Spinal cord (tissue), 10 donors: ENCODE data around the gene SMIM35. TPM values are rescaled to one million over a fixed set of nuclear protein-coding genes. Genes with fewer than 3 reads are reported as not detected.
A peak's percentile ranks its signal among the peaks of the same experiment; 100 is the strongest.

Source experiments
- DNase-seq, 6 donors: peaks; one replicate each; pipeline versions ENCODE4 v3.0.0 to v3.0.0-alpha.2; 2013 to 2015; ENCODE audit warnings: low spot score in 6 of 6, low read depth in 4 of 6
- H3K27ac ChIP-seq: one replicate; pipeline ENCODE4 v1.5.1; 2013; ENCODE audit warnings: low read depth, low read length, control low read depth
- H3K27me3 ChIP-seq: one replicate; pipeline ENCODE4 v1.6.1; 2013; ENCODE audit warnings: low read length; ENCODE audit not compliant: control insufficient read depth, insufficient read depth
- H3K36me3 ChIP-seq: one replicate; pipeline ENCODE4 v1.6.1; 2013; ENCODE audit warnings: low read length; ENCODE audit not compliant: control insufficient read depth, insufficient read depth
- H3K4me1 ChIP-seq: one replicate; pipeline ENCODE4 v1.6.1; 2013; ENCODE audit warnings: low read length; ENCODE audit not compliant: control insufficient read depth, insufficient read depth
- H3K4me3 ChIP-seq: one replicate; pipeline ENCODE4 v1.5.1; 2013; ENCODE audit warnings: low read depth, low read length, control low read depth
- H3K9me3 ChIP-seq: one replicate; pipeline ENCODE4 v1.6.1; 2013; ENCODE audit warnings: low read length; ENCODE audit not compliant: control insufficient read depth, insufficient read depth
- WGBS: methylation state at CpG from one replicate; pipeline ENCODE4 v1.1.5; 2013; ENCODE audit warnings: missing lambda C conversion rate; ENCODE audit not compliant: insufficient coverage; 5-methylcytosine and 5-hydroxymethylcytosine counted together
- polyA plus RNA-seq, 2 donors: library from polyadenylated mRNA; unstranded; fragments of 120-200 nt; gene quantifications; one replicate each; pipeline ENCODE4 v1.2.1, GENCODE V29; 2013; ENCODE audit not compliant: insufficient read length in 2 of 2
- total RNA-seq, 2 donors: library from RNA; depleted of rRNA in 1 of 2; stranded (reverse); fragments of 120-200 nt in 1 of 2; fragments of >200 nt in 1 of 2; gene quantifications; one replicate each; pipeline versions ENCODE4 v1.2.3 to v1.2.4, GENCODE V29; 2013 to 2014
- donor health status: healthy.

The SMIM35 gene
- total and polyA plus RNA-seq, 4 donors: 0.06 to 0.20 (median 0.10) TPM; not detected in 1

- 94% methylated on average over 6 of the region's 12 CpGs for WGBS
- no peak for DNase-seq
- no peaks in the 10 kb centered on the region for H3K9me3 ChIP-seq
- H3K36me3 ChIP-seq: no peaks in the 10 kb centered on the region
- H3K27ac ChIP-seq: no peak overlapping the region
- no peak overlapping the region for H3K4me3 ChIP-seq
- H3K4me1 ChIP-seq: no peaks in the 10 kb centered on the region
- no peaks in the 10 kb centered on the region for H3K27me3 ChIP-seq
Measured at GRCh38 chr11:118054712-118055640, 31.8 kb downstream of the SMIM35 start.

DNA sequence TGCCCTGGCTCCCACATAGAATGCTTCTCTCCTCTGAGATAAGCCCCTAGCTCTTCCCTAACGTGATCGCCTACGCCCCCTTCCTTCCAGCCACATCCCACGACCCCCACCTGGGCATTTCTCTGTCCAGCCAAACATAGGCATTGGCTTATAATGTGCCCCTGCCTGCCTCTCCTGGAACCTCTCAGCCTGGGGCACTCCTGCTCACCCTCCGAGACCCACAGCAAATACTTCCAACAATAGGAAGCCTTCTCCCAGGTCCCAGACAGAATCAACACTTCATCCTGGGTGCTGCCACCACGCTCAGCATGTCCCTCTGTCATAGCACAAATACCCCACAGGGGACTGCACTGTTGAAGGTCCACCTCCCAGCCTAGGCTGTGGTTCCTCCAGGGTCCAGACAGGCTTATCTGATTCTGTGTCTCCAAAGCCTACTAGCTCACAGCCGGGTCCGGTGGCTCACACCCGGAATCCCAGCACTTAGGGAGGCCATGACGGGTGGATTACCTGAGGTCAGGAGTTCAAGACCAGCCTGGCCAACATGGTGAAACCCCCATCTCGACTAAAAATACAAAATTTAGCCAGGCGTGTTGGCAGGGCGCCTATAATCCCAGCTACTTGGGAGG lies 34.1 kb downstream of the SMIM35 start:
- Histone ChIP-seq H3K4me1 (no peaks in the 10 kb centered on the region), H3K9me3 (no peaks in the 10 kb centered on the region), H3K36me3 (no peaks in the 10 kb centered on the region), H3K27ac (no peak overlapping the region), H3K27me3 (no peaks in the 10 kb centered on the region), H3K4me3 (no peak overlapping the region)
- 86% methylated on average over 10 of the region's 13 CpGs for WGBS
- DNase-seq: no peak

- 85% methylated on average over 8 of the region's 16 CpGs for WGBS
- H3K36me3 ChIP-seq: no peaks in the 10 kb centered on the region
- no peak for DNase-seq
- no peaks in the 10 kb centered on the region for H3K27me3 ChIP-seq
- no peak overlapping the region for H3K4me3 ChIP-seq
- H3K9me3 ChIP-seq: no peaks in the 10 kb centered on the region
- no peaks in the 10 kb centered on the region for H3K4me1 ChIP-seq
- H3K27ac ChIP-seq: no peak overlapping the region
Measured at GRCh38 chr11:118051611-118052461, 34.9 kb downstream of the SMIM35 start.

DNA sequence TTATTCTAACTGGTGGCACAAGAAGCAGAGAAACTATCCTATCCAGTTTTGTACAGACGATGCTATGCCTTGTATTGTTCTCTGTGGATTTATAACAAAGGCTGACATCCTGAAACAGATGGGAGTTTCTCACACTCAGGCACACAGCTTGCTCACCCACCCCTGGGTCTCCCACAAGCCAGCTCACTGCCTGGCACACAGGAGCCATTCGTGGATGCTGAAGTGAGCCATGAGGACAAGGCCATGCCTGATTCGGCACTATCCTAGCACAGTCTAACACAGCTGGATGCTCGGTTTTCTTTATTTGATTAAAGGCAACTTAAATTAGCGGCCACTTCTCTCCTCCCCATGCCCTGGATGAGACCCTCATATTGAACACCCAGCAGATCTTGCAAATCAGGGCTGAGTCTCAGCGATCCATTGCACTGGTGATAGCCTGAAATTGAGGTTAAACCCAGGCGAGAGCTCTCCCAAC lies 35.6 kb downstream of the SMIM35 start:
- no peak overlapping the region for H3K4me3 ChIP-seq
- 76% methylated on average over 5 of the region's 7 CpGs for WGBS
- H3K27me3 ChIP-seq: no peaks in the 10 kb centered on the region

GRCh38 chr11:118050208-118050891 lies 36.4 kb downstream of the SMIM35 start:
- Histone ChIP-seq H3K27ac (no peak overlapping the region), H3K36me3 (no peaks in the 10 kb centered on the region), H3K4me3 (no peak overlapping the region), H3K9me3 (no peaks in the 10 kb centered on the region), H3K4me1 (no peaks in the 10 kb centered on the region), H3K27me3 (no peaks in the 10 kb centered on the region)
- no peak for DNase-seq
- 95% methylated on average over 4 of the region's 7 CpGs for WGBS

More for the DNA sequence above, 35.6 kb downstream of the SMIM35 start:
- Histone ChIP-seq H3K4me1 (no peaks in the 10 kb centered on the region), H3K27ac (no peak overlapping the region), H3K9me3 (no peaks in the 10 kb centered on the region), H3K36me3 (no peaks in the 10 kb centered on the region)
- DNase-seq: no peak

- H3K27me3 ChIP-seq: no peaks in the 10 kb centered on the region
- no peaks in the 10 kb centered on the region for H3K36me3 ChIP-seq
- no peak overlapping the region for H3K27ac ChIP-seq
- no peaks in the 10 kb centered on the region for H3K9me3 ChIP-seq
- 71% methylated on average over 4 of the region's 6 CpGs for WGBS
- H3K4me3 ChIP-seq: no peak overlapping the region
- no peak for DNase-seq
- H3K4me1 ChIP-seq: no peaks in the 10 kb centered on the region
Measured at GRCh38 chr11:118049771-118050170, 37.0 kb downstream of the SMIM35 start.

GRCh38 chr11:118048472-118049370 lies 38.0 kb downstream of the SMIM35 start:
- DNase-seq: peak in 1 of 6 donors; percentile 11
- Histone ChIP-seq H3K27ac (no peak overlapping the region), H3K9me3 (no peaks in the 10 kb centered on the region), H3K36me3 (no peaks in the 10 kb centered on the region), H3K27me3 (no peaks in the 10 kb centered on the region), H3K4me3 (no peak overlapping the region), H3K4me1 (no peaks in the 10 kb centered on the region)
- 77% methylated on average over 4 of the region's 11 CpGs for WGBS

- Histone ChIP-seq H3K4me3 (no peak overlapping the region), H3K27me3 (no peaks in the 10 kb centered on the region), H3K27ac (no peak overlapping the region), H3K36me3 (no peaks in the 10 kb centered on the region), H3K9me3 (no peaks in the 10 kb centered on the region), H3K4me1 (no peaks in the 10 kb centered on the region)
- DNase-seq: no peak
- no CpG with 5 or more reads among the region's 4 CpGs for WGBS
Measured at GRCh38 chr11:118047749-118048148, 39.0 kb downstream of the SMIM35 start.
